ENCODE measurements around the gene ADK. TPM values are rescaled to one million over a fixed set of nuclear protein-coding genes. Genes with fewer than 3 reads are reported as not detected.
"Not testable (repeated sequence)": the region's sequence is repeated elsewhere in the genome, so short reads cannot be mapped to it uniquely, and the experiment has no call there.

ADK gene
- total RNA-seq, 4 donors from 2014 or later, result 42.3 to 46.3 (median 42.9) TPM

DNA sequence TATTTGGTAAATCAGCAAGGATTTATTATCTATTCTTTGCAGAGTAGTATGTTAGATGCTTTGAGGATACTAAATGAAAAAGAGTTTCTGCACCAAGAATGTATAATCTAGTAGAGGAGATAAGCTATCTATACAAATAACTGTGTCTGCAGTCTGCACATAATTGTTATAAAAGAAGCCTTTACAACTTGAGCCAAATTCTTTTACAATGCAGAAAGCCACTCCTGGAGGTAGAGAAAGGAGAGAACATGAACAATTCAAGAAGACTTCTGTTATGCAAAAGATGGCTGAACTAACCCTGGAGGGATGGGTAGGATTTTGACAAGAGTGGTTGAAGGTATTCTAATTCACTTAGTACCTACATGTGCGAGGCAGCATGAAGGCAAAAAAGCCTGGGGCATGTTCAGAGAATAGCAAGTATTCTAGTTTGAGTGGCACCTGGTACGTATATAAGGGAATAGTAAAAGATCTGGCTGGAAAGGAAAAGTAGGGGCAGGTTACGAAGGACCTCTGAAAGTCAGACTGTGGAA, 424.2 kb downstream of the ADK start:
- 83 to 87% methylated on average over 3 of the region's 3 CpGs for WGBS, 2 donors
- no peak for DNase-seq (ENCODE audit: low spot score in 2 of 2)
- intact Hi-C loops (cut with DNase I; ENCODE audit: low total_unique reads), result no loop called here
- H3K4me3 ChIP-seq (ENCODE audit: low read depth, poor library complexity, severe bottlenecking), result no peak overlapping the region
- TF ChIP-seq POLR2A (IDR thresholded peaks at IDR 0.05), result no peak
- no peak for TF ChIP-seq CTCF (IDR thresholded peaks at IDR 0.05)

DNA sequence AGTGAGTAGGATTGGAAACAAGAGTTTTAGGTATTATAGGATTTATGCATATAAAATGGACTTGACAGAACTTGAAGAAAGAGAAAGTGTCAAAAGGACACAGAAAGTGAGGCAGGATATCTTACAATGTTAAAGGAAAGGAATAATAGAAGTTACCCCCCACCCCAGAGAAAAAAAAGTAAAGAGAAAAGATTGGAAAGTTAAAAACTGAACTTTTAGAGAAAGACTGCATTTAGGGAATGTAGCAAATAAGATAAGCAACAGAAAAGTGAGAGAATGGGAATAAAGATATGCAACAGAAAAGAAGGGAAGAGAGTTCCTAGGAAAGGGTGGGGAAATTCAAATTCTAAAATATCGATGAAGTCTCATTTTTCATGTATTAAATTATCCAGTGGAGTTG, 424.9 kb downstream of the ADK start:
- no peak overlapping the region for H3K4me3 ChIP-seq (ENCODE audit: low read depth, poor library complexity, severe bottlenecking)
- 89 to 92% methylated on average over 1 of the region's 1 CpG for WGBS, 2 donors
- intact Hi-C loops (cut with DNase I; ENCODE audit: low total_unique reads), result no loop called here
- no peak for TF ChIP-seq POLR2A (IDR thresholded peaks at IDR 0.05)
- no peak for TF ChIP-seq CTCF (IDR thresholded peaks at IDR 0.05)
- no peak for DNase-seq (ENCODE audit: low spot score in 2 of 2)

DNA sequence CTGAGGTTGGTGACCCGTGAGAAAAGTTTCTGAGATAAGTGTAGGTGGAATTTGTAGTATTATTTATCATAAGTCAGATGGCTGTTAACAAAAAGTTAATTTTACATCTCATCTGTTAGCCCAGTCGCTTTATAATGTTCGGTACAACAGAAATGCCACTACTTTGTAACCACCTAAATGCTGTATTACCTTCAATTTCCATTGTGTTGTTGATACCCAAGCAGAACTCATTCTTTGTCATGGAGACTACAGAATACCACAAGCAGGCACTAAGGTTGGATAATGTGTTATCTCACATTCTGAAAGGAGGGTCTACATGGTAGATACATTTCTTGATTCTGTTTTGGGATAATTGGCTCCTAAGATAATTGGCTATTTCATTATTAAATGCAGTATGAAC, 425.6 kb downstream of the ADK start:
- H3K4me3 ChIP-seq (ENCODE audit: low read depth, poor library complexity, severe bottlenecking), result no peak overlapping the region
- intact Hi-C loops (cut with DNase I; ENCODE audit: low total_unique reads), result no loop called here
- DNase-seq (ENCODE audit: low spot score in 2 of 2), result no peak
- WGBS, 2 donors, result 98% methylated on average over 3 of the region's 3 CpGs
- TF ChIP-seq CTCF (IDR thresholded peaks at IDR 0.05) (no peak), POLR2A (IDR thresholded peaks at IDR 0.05) (no peak)

DNA sequence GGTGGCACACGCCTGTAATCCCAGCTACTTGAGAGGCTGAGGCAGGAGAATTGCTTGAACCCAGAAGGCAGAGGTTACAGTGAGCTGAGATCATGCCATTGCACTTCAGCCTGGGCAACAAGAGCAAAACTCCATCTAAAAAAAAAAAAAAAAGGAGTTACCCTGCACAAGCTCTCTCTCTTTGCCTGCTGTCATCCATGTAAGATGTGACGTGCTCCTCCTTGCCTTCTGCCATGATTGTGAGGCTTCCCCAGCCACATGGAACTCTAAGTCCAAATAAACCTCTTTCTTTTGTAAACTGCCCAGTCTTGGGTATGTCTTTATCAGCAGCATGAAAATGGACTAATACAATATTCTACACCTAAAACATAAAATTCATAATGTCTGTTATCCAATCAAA, 429.4 kb downstream of the ADK start:
- DNase-seq (ENCODE audit: low spot score in 2 of 2), result not testable (repeated sequence)

GRCh38 chr10:74582566-74582965, 431.5 kb downstream of the ADK start:
- no peak overlapping the region for H3K4me3 ChIP-seq (ENCODE audit: low read depth, poor library complexity, severe bottlenecking)
- WGBS, 2 donors, result 85 to 86% methylated on average over 1 of the region's 1 CpG
- intact Hi-C loops (cut with DNase I; ENCODE audit: low total_unique reads), result no loop called here
- TF ChIP-seq CTCF (IDR thresholded peaks at IDR 0.05), result no peak
- no peak for TF ChIP-seq POLR2A (IDR thresholded peaks at IDR 0.05)
- no peak for DNase-seq (ENCODE audit: low spot score in 2 of 2)

More for the DNA sequence above, 429.4 kb downstream of the ADK start:
- intact Hi-C loops (cut with DNase I; ENCODE audit: low total_unique reads); H3K4me3 ChIP-seq (ENCODE audit: low read depth, poor library complexity, severe bottlenecking): not testable (repeated sequence)
- 95 to 100% methylated on average over 2 of the region's 2 CpGs for WGBS, 2 donors

DNA sequence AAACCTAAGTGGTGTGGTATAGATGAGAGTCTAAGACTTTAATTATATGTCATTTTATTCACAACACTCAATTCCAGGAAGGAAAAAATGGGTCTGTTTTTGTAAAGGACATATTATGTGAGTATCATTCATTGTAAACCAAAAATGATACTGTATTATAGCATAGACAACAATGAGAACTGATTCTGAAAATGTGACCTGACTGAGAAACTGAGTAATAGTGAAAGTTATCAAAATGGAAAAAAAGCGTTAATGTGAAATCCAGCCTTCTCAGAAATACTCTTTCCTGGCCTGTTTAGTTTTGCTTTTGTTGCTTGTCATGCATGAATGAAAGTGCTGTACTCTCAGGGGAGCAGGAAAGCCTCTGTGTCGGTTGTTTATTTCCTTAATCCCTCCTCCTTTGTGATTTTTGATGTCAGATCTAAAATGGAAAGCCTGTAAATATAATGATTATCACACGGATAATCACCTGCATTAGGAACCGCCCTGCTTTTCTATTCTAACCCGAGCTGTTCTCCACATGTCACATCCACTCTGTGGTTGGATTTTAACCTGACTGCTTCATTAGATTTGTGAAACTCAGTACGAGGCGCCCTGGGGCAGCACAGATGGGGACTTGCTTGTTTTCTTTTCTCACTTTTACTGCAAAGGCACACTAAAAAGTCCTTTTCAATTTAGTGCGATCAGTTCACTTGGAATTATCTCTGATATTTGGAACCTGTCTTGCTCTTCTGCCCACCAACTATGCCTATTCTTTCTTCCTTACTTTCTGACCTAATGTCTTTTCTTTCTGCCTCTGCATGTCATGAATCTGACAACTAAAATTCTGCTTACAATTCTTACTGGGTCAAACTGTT, 434.4 kb downstream of the ADK start:
- DNase-seq (ENCODE audit: low spot score in 2 of 2), result no peak
- WGBS, 2 donors, result 4 to 5% methylated on average over 8 of the region's 8 CpGs
- no peak overlapping the region for H3K4me3 ChIP-seq (ENCODE audit: low read depth, poor library complexity, severe bottlenecking)
- no peak for TF ChIP-seq CTCF (IDR thresholded peaks at IDR 0.05)
- intact Hi-C loops (cut with DNase I; ENCODE audit: low total_unique reads), result no loop called here

Data from lower leg skin (tissue), 4 donors.